ENCODE measurements around the gene MAPKAPK5.
"Not testable (repeated sequence)": the region's sequence is repeated elsewhere in the genome, so short reads cannot be mapped to it uniquely, and the experiment has no call there.

MAPKAPK5 gene

GRCh38 chr12:111828338-111828979 is 13.6 kb upstream of the MAPKAPK5 start:
- DNase-seq, result no peak

- DNase-seq, result not testable (repeated sequence)
These were observed 12.4 kb upstream of the MAPKAPK5 start for GRCh38 chr12:111829635-111830034.

GRCh38 chr12:111834740-111835386 is 7.2 kb upstream of the MAPKAPK5 start:
- DNase-seq, result peak; percentile 58 to 68 (median 60)

- DNase-seq, result not testable (repeated sequence)
These were observed 6.4 kb upstream of the MAPKAPK5 start for GRCh38 chr12:111835531-111836181.

GRCh38 chr12:111838353-111838752 is 3.7 kb upstream of the MAPKAPK5 start:
- no peak for DNase-seq

- DNase-seq, result no peak
These were observed 1.2 kb upstream of the MAPKAPK5 start for GRCh38 chr12:111840807-111841206.

GRCh38 chr12:111841236-111841749 is 735 bp upstream of the MAPKAPK5 start:
- DNase-seq, result no peak

- peak; percentile 31 to 64 (median 48) for DNase-seq
These were observed 748 bp downstream of the MAPKAPK5 start for GRCh38 chr12:111842556-111843396.

- DNase-seq, result no peak
These were observed 4.0 kb downstream of the MAPKAPK5 start for GRCh38 chr12:111846016-111846415.

GRCh38 chr12:111850526-111850925 is 8.5 kb downstream of the MAPKAPK5 start:
- no peak for DNase-seq

- DNase-seq, result no peak
These were observed 16.2 kb downstream of the MAPKAPK5 start for GRCh38 chr12:111858186-111858585.

- DNase-seq, result no peak
These were observed 16.8 kb downstream of the MAPKAPK5 start for GRCh38 chr12:111858778-111859177.

- peak; percentile 40 to 76 (median 66) for DNase-seq
These were observed 22.9 kb downstream of the MAPKAPK5 start for GRCh38 chr12:111864913-111865312.

GRCh38 chr12:111867531-111867930 is 25.5 kb downstream of the MAPKAPK5 start:
- DNase-seq, result no peak

- DNase-seq, result peak in 2 of 3 donors; percentile 30 to 36
These were observed 26.9 kb downstream of the MAPKAPK5 start for GRCh38 chr12:111868676-111869588.

- DNase-seq, result peak; percentile 34 to 64 (median 61)
These were observed 27.6 kb downstream of the MAPKAPK5 start for GRCh38 chr12:111869671-111870070.

GRCh38 chr12:111870216-111870615 is 28.2 kb downstream of the MAPKAPK5 start:
- DNase-seq, result no peak

GRCh38 chr12:111870706-111871105 is 28.7 kb downstream of the MAPKAPK5 start:
- peak; percentile 42 to 50 (median 42) for DNase-seq

GRCh38 chr12:111873113-111873512 is 31.1 kb downstream of the MAPKAPK5 start:
- no peak for DNase-seq

- DNase-seq, result no peak
These were observed 39.7 kb downstream of the MAPKAPK5 start for GRCh38 chr12:111881716-111882115.

GRCh38 chr12:111886662-111887545 is 44.9 kb downstream of the MAPKAPK5 start:
- peak; percentile 55 to 77 (median 66) for DNase-seq

Measured in suppressor macrophage treated with lipopolysaccharide for 1 hour (primary cell).